Liver (tissue), 9 donors: ENCODE results near the gene ZC3H18. TPM values are rescaled to one million over a fixed set of nuclear protein-coding genes. Genes with fewer than 3 reads are reported as not detected.

Experiments
- DNase-seq: peaks from one replicate; pipeline ENCODE4 v3.0.0-alpha.2; 2017; ENCODE audit warnings: low spot score
- H3K27ac ChIP-seq, 2 donors: one replicate each; pipeline ENCODE4 v1.7.0; 2013; ENCODE audit warnings: inconsistent platforms in 2 of 2, low read length in 2 of 2, control low read depth in 1 of 2, low read depth in 1 of 2, mild to moderate bottlenecking in 1 of 2
- H3K27me3 ChIP-seq, 4 donors: one replicate each; pipeline versions ENCODE4 v1.6.1 to v1.7.0; 2013; ENCODE audit warnings: low read length in 3 of 4, inconsistent platforms in 1 of 4, mild to moderate bottlenecking in 1 of 4, moderate library complexity in 1 of 4; ENCODE audit not compliant: control insufficient read depth in 4 of 4, insufficient read depth in 4 of 4
- H3K36me3 ChIP-seq, 4 donors: one replicate each; pipeline versions ENCODE4 v1.6.1 to v1.7.0; 2013; ENCODE audit warnings: low read length in 3 of 4, mild to moderate bottlenecking in 3 of 4, low read depth in 1 of 4, moderate library complexity in 1 of 4; ENCODE audit not compliant: control insufficient read depth in 4 of 4, insufficient read depth in 3 of 4
- H3K4me1 ChIP-seq, 4 donors: one replicate each; pipeline versions ENCODE4 v1.6.1 to v1.7.0; 2013; ENCODE audit warnings: low read length in 3 of 4, mild to moderate bottlenecking in 3 of 4, moderate library complexity in 1 of 4; ENCODE audit not compliant: control insufficient read depth in 4 of 4, insufficient read depth in 4 of 4
- H3K4me3 ChIP-seq, 3 donors: one replicate each; pipeline versions ENCODE4 v1.6.1 to v1.7.0; 2013; ENCODE audit warnings: low read length in 3 of 3, control low read depth in 1 of 3, low read depth in 1 of 3, mild to moderate bottlenecking in 1 of 3
- H3K9ac ChIP-seq, 2 donors: one replicate each; pipeline ENCODE4 v1.7.0; 2013; ENCODE audit warnings: low read length in 2 of 2, mild to moderate bottlenecking in 2 of 2, moderate library complexity in 2 of 2, control low read depth in 1 of 2, low read depth in 1 of 2
- H3K9me3 ChIP-seq, 4 donors: one replicate each; pipeline versions ENCODE4 v1.6.1 to v1.7.0; 2013; ENCODE audit warnings: low read length in 3 of 4; ENCODE audit not compliant: control insufficient read depth in 4 of 4
- CTCF ChIP-seq: fragments of 150-350 bp; IDR thresholded peaks from 2 replicates; pipeline ENCODE4 v1.5.1; 2017; ENCODE audit warnings: improper control_type of control experiment, low read depth, low read length; ENCODE audit not compliant: missing input control
- FOXA2 ChIP-seq: IDR thresholded peaks from 2 replicates; pipeline ENCODE4 v1.6.1; 2016; ENCODE audit warnings: antibody characterized with exemption
- GABPA ChIP-seq, 2 donors: IDR thresholded peaks in 1 of 2; conservative IDR thresholded peaks in 1 of 2; 2 replicates each; pipeline ENCODE4 v1.6.1; 2016; ENCODE audit warnings: antibody characterized with exemption in 2 of 2, mild to moderate bottlenecking in 1 of 2, moderate library complexity in 1 of 2
- RAD21 ChIP-seq, 2 donors: IDR thresholded peaks; 2 replicates each; pipeline ENCODE4 v1.6.1; 2016; ENCODE audit warnings: antibody characterized with exemption in 2 of 2, mild to moderate bottlenecking in 2 of 2
- SP1 ChIP-seq: IDR thresholded peaks from 2 replicates; pipeline ENCODE4 v1.6.1; 2018; ENCODE audit warnings: antibody characterized with exemption, mild to moderate bottlenecking
- YY1 ChIP-seq: IDR thresholded peaks from 2 replicates; pipeline ENCODE4 v1.6.1; 2016; ENCODE audit warnings: antibody characterized with exemption, mild to moderate bottlenecking
- ZBTB33 ChIP-seq: IDR thresholded peaks from 2 replicates; pipeline ENCODE4 v1.6.1; 2016; ENCODE audit warnings: antibody characterized with exemption
- WGBS: extraction: QIAGEN DNeasy Blood & Tissue Kit; methylation state at CpG from one replicate; pipeline ENCODE4 v1.1.7; 2013; 5-methylcytosine and 5-hydroxymethylcytosine counted together
- polyA plus RNA-seq, 2 donors: library from polyadenylated mRNA; stranded (reverse) in 1 of 2; unstranded in 1 of 2; fragments of 200-250 nt in 1 of 2; fragments of >200 nt in 1 of 2; fragmentation: Nextera tagmentation in 1 of 2; extraction: Ambion mirVana in 1 of 2; gene quantifications; one replicate each; pipeline versions ENCODE4 v1.2.1 to v1.2.3, GENCODE V29; 2013 to 2015
- total RNA-seq, 2 donors: library from RNA; depleted of rRNA; stranded (reverse); fragments of >200 nt; gene quantifications; one replicate each; pipeline ENCODE4 v1.2.3, GENCODE V29; 2014
- TF ChIP-seq, protein P1 (sequence below): IDR thresholded peaks from 2 replicates; pipeline ENCODE4 v1.6.1; 2016; ENCODE audit warnings: antibody characterized with exemption, mild to moderate bottlenecking
- donor health status: healthy.
- donor health status: healthy.
- donor health status: healthy.
- donor health status: healthy.
- donor health status: healthy.

The ZC3H18 gene
- total and polyA plus RNA-seq, 4 donors = 10.2 to 10.9 (median 10.5) TPM

- TF ChIP-seq ZBTB33 (no peak), RAD21 (IDR thresholded peaks at IDR 0.05) (peak; percentile 56 to 74), SP1 (peak; percentile 13)
These were observed 11.5 kb upstream of the ZC3H18 start (continued) for GRCh38 chr16:88558457-88559442.

DNA sequence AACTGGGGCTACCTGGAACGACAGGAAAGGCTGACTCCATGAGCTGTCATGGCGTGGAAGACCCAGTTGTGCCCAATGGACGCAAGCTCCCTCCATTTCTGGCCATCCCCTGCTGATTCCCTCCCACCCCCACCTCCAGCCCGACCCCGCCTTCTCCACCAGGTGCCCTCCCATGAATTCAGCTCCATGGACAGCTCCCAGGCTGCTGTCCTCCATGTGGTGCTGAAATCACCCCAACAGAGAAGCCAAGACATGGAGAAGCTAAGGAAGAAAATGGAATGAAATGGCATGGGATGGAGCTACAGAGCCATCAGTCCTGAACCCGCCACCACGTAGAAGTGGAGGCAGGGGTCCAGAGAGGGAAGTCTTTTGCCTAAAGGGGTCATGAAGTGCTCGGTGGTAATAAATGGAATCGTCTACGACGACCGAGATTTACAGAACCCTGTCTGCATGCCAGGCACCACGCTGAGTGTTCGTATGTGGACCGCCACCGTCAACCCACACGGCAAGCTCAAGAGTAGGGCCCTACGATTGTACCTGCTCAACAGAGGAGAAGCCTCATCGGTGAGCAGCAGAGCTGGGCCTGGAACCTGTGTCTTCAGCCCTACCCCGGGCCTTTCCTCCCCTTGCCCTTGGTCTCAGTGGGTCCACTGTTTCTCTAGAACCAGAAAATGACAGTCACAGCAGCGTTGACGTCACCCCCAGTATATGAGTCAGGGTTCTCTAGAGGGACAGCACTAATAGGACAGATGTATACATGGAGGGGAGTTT lies 9.3 kb upstream of the ZC3H18 start:
- no peak for TF ChIP-seq YY1
- TF ChIP-seq, protein P1, sequence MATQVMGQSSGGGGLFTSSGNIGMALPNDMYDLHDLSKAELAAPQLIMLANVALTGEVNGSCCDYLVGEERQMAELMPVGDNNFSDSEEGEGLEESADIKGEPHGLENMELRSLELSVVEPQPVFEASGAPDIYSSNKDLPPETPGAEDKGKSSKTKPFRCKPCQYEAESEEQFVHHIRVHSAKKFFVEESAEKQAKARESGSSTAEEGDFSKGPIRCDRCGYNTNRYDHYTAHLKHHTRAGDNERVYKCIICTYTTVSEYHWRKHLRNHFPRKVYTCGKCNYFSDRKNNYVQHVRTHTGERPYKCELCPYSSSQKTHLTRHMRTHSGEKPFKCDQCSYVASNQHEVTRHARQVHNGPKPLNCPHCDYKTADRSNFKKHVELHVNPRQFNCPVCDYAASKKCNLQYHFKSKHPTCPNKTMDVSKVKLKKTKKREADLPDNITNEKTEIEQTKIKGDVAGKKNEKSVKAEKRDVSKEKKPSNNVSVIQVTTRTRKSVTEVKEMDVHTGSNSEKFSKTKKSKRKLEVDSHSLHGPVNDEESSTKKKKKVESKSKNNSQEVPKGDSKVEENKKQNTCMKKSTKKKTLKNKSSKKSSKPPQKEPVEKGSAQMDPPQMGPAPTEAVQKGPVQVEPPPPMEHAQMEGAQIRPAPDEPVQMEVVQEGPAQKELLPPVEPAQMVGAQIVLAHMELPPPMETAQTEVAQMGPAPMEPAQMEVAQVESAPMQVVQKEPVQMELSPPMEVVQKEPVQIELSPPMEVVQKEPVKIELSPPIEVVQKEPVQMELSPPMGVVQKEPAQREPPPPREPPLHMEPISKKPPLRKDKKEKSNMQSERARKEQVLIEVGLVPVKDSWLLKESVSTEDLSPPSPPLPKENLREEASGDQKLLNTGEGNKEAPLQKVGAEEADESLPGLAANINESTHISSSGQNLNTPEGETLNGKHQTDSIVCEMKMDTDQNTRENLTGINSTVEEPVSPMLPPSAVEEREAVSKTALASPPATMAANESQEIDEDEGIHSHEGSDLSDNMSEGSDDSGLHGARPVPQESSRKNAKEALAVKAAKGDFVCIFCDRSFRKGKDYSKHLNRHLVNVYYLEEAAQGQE = peak; percentile 98
- no peak for DNase-seq
- H3K27ac ChIP-seq = no peak overlapping the region
- no peaks in the 10 kb centered on the region for H3K36me3 ChIP-seq
- peaks cover 0 to 4% (median 3%) of the 10 kb centered on the region in 4 donors for H3K4me1 ChIP-seq
- H3K9me3 ChIP-seq = no peaks in the 10 kb centered on the region
- no peaks in the 10 kb centered on the region for H3K27me3 ChIP-seq
- 66% methylated on average over 22 of the region's 22 CpGs for WGBS
- no peak overlapping the region for H3K4me3 ChIP-seq
- H3K9ac ChIP-seq = no peak overlapping the region

GRCh38 chr16:88561485-88562359 lies 8.5 kb upstream of the ZC3H18 start:
- Histone ChIP-seq H3K9me3 (no peaks in the 10 kb centered on the region), H3K9ac (no peak overlapping the region), H3K27ac (no peak overlapping the region), H3K4me1 (peaks cover 0 to 4% (median 3%) of the 10 kb centered on the region in 4 donors), H3K36me3 (no peaks in the 10 kb centered on the region), H3K4me3 (peak overlapping the region in 1 of 3 donors; percentile 10), H3K27me3 (no peaks in the 10 kb centered on the region)
- WGBS = 27% methylated on average over 24 of the region's 24 CpGs
- peak; percentile 54 for DNase-seq
- no peak for TF ChIP-seq GABPA (IDR thresholded peaks at IDR 0.05 in 1 of 2, conservative IDR thresholded peaks at IDR 0.05 in 1 of 2)
- TF ChIP-seq, protein P1 = no peak
- peak; percentile 83 for TF ChIP-seq CTCF
- no peak for TF ChIP-seq FOXA2
- TF ChIP-seq RAD21 (IDR thresholded peaks at IDR 0.05) = peak; percentile 76 to 82
